SK-N-SH (cell line): ENCODE data around the gene COL21A1.

Experiments
- EP300 ChIP-seq, 2 experiments: IDR thresholded peaks; 2 replicates each; pipeline versions ENCODE4 v1.4.0 to v1.6.1; 2012; ENCODE audit warnings: borderline replicate concordance in 1 of 2, low read depth in 1 of 2, low read length in 1 of 2
- POLR2AphosphoS5 ChIP-seq: IDR thresholded peaks from 2 replicates; pipeline ENCODE4 v1.6.1; 2012; ENCODE audit warnings: low read depth, low read length
- RAD21 ChIP-seq: IDR thresholded peaks from 2 replicates; pipeline ENCODE4 v1.6.1; 2012; ENCODE audit warnings: mild to moderate bottlenecking, low read length
- REST ChIP-seq: IDR thresholded peaks from 2 replicates; pipeline ENCODE4 v1.6.1; 2012; ENCODE audit warnings: mild to moderate bottlenecking, low read depth, low read length, moderate library complexity
- TAF1 ChIP-seq: IDR thresholded peaks from 2 replicates; pipeline ENCODE4 v1.6.1; 2012; ENCODE audit warnings: low read depth, mild to moderate bottlenecking, low read length, moderate library complexity, borderline replicate concordance
- ZBTB33 ChIP-seq: IDR thresholded peaks from 2 replicates; pipeline ENCODE4 v1.4.0; 2012; ENCODE audit warnings: low read depth, borderline replicate concordance
- TF ChIP-seq, protein P1 (sequence below): fragments of 200-600 bp; sonication (generic); IDR thresholded peaks from 2 replicates; pipeline ENCODE4 v1.6.1; 2017; ENCODE audit warnings: antibody characterized with exemption, mild to moderate bottlenecking, moderate library complexity
- TF ChIP-seq, protein P2 (sequence below): IDR thresholded peaks from 2 replicates; pipeline ENCODE4 v1.4.0; 2012; ENCODE audit warnings: low read depth

GRCh38 chr6:56169366-56169765, 78.0 kb downstream of the COL21A1 start:
- TF ChIP-seq, protein P1, sequence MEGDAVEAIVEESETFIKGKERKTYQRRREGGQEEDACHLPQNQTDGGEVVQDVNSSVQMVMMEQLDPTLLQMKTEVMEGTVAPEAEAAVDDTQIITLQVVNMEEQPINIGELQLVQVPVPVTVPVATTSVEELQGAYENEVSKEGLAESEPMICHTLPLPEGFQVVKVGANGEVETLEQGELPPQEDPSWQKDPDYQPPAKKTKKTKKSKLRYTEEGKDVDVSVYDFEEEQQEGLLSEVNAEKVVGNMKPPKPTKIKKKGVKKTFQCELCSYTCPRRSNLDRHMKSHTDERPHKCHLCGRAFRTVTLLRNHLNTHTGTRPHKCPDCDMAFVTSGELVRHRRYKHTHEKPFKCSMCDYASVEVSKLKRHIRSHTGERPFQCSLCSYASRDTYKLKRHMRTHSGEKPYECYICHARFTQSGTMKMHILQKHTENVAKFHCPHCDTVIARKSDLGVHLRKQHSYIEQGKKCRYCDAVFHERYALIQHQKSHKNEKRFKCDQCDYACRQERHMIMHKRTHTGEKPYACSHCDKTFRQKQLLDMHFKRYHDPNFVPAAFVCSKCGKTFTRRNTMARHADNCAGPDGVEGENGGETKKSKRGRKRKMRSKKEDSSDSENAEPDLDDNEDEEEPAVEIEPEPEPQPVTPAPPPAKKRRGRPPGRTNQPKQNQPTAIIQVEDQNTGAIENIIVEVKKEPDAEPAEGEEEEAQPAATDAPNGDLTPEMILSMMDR = no peak
- TF ChIP-seq, protein P2, sequence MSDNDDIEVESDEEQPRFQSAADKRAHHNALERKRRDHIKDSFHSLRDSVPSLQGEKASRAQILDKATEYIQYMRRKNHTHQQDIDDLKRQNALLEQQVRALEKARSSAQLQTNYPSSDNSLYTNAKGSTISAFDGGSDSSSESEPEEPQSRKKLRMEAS = no peak
- TF ChIP-seq EP300 (IDR thresholded peaks at IDR 0.05; ENCODE audit: borderline replicate concordance in 1 of 2, low read depth in 1 of 2, low read length in 1 of 2) (no peak), ZBTB33 (no peak), POLR2AphosphoS5 (no peak), TAF1 (no peak), RAD21 (no peak), REST (no peak)
